VCaP (cell line): ENCODE measurements around the gene FAM53B.
A peak's percentile ranks its signal among the peaks of the same experiment; 100 is the strongest.

ENCODE experiments used
- H3K27ac ChIP-seq: fragments of 450-650 bp; 2 replicates; pipeline ENCODE4 v1.5.1; 2017
- TF ChIP-seq, protein P1 (sequence below): fragments of 450-650 bp; conservative IDR thresholded peaks from 2 replicates; pipeline ENCODE4 v1.5.1; 2017; ENCODE audit warnings: mild to moderate bottlenecking, moderate library complexity

FAM53B gene

DNA sequence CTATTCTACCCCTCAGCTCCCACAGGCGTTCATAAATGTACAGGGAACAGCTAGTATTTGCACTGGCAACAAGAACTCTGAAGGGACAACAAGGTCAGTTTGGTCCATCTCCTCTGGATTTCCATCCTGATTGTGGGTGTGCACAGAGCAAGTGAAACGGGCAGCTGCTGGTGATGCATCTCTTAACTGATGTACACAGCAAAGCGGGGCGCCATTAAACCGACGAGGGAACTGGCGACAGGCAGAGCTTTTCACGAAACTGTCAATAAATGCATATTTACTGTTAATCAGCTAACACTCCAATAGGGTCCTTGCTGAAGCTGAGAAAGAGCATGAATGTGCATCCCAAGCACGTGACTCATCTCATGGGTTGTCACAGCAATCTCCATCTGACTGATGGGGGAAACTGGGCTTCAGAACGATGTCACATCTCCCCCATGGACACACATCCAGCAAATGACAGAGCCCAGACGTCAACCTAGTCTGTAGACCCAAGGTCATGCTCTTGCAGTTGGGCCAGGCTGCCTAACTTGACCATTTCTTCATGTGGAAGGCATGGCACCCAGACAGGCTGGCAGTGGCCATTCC, 54.2 kb downstream of the FAM53B start:
- TF ChIP-seq, protein P1, sequence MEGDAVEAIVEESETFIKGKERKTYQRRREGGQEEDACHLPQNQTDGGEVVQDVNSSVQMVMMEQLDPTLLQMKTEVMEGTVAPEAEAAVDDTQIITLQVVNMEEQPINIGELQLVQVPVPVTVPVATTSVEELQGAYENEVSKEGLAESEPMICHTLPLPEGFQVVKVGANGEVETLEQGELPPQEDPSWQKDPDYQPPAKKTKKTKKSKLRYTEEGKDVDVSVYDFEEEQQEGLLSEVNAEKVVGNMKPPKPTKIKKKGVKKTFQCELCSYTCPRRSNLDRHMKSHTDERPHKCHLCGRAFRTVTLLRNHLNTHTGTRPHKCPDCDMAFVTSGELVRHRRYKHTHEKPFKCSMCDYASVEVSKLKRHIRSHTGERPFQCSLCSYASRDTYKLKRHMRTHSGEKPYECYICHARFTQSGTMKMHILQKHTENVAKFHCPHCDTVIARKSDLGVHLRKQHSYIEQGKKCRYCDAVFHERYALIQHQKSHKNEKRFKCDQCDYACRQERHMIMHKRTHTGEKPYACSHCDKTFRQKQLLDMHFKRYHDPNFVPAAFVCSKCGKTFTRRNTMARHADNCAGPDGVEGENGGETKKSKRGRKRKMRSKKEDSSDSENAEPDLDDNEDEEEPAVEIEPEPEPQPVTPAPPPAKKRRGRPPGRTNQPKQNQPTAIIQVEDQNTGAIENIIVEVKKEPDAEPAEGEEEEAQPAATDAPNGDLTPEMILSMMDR: no peak
- H3K27ac ChIP-seq: peak overlapping the region; percentile 84

DNA sequence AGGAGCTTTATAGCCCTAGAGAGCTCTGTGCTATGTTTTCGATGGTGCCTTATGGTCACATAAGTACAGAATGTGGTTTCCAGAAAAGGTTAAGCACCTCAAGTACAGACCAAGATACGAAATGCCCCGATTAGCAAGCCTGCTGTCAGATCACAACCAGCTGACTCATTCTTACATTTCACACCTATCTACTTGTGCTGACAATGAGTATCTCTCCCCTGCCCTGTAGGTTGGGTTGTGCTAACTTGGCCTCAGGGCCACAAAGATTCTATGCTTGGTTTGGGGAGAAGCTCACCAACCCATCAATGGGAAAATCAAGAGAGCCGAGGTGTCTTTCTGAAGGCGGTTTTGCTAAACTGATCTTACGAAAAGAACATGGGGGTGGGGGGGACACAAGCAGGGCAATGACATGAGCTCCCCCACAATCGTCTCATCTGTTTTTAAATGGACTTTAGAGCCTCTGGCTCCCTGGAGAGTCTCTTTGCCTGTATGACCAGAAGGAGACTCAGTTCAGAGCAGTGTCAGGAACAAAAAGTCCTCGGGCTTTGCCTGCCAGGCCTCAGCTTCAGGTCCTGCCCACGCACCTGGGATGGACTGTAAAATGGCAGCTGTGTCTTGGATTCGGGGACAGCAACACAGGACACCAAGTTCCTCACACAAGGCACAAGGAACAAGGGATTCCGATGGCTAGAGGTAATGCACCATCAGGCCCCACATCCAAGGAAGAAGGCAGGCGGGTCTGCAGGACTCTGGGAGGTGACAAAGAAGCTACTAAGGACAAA, 55.1 kb downstream of the FAM53B start:
- peak overlapping the region; percentile 84 for H3K27ac ChIP-seq
- TF ChIP-seq, protein P1: no peak

DNA sequence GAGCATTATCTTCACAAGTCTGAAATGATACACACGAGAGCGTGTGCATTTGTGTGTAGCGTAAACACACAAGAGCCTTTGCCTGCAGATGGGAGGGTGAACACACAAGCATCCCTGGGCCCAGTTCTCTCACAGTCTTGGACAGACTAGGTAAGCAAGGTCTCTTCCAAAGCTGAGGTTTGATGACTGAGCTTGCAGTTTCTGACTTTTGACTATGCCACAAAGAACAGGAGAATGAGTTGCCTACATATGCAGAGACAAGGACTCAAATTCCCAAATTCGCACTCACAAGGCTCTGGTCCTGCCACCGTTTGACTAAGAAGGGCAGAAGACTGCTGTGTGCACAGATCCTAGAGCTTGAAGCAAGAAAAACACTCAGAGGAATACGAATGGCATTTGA, 55.8 kb downstream of the FAM53B start:
- TF ChIP-seq, protein P1: no peak
- H3K27ac ChIP-seq: no peak overlapping the region

DNA sequence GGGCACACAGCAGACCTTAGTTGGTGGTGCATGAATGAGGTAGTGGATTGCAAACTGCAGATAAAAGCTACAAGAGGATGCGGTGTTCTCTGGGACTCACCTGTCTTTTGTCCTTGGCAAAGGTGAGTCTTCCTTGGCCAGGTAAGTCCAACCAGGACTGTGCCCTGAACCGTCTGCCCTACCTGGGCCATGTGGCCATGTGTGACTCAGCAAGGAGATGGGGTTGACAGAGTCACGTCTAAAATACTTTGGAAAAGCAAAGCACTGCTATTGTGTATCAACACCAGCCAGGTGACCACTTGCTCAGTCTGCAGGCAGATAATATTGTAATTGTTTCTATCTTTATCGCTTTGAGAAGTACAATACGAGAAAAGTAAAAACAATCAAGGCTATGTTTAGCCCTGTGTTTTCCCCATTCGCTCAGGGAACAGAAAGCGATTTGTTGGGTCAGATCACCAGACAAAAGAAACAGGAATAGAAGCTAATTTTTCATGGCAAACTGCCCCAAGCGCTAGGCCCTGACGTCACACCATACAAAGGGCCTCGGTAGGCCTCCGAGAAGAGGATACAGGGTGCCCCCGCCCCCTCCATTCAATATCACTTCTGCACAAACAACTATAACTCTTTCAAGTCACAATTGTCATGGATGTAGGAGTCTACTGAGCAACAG, 57.3 kb downstream of the FAM53B start:
- TF ChIP-seq, protein P1: no peak
- peak overlapping the region; percentile 52 for H3K27ac ChIP-seq

DNA sequence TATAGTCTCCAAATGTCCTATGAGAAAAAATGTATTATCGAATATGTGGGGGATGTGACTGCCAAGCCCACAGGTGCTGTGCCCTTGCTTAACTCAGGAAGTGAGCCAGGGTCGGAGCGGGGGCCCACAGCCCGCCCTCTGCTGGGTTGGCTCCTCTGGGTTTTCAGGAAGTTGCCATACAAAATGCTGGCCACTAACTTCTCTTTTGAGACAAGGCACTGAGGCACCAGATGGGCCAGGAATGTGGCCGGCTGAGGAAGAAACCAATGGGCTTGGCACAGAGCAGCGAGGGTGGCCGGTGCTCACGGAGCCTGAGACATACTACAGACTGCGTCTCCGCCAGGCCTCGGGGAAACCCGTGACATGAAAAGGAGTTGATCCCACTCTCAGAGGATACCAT, 58.9 kb downstream of the FAM53B start:
- TF ChIP-seq, protein P1: no peak
- peak overlapping the region; percentile 52 for H3K27ac ChIP-seq

DNA sequence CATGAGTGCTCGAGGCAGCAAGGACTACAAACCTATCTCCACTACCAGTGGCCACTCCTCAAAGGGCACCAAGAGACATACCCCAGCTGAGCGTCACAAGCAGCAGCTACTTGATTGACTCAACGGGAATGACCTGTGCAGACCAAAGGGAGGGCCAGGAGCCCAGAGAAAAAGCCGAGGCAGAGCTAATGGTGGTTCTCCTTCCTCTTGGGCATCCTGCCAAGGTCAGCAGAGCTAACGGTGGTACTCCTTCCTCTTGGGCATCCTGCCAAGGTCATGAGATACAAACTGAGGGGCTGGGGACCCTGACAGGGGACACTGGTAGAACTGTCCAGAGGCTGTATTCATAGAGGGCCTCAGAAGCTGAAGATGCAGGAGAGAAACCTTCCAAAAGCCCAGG, 60.4 kb downstream of the FAM53B start:
- TF ChIP-seq, protein P1: no peak
- H3K27ac ChIP-seq: no peak overlapping the region; the same call in 1 of the 2 replicates

DNA sequence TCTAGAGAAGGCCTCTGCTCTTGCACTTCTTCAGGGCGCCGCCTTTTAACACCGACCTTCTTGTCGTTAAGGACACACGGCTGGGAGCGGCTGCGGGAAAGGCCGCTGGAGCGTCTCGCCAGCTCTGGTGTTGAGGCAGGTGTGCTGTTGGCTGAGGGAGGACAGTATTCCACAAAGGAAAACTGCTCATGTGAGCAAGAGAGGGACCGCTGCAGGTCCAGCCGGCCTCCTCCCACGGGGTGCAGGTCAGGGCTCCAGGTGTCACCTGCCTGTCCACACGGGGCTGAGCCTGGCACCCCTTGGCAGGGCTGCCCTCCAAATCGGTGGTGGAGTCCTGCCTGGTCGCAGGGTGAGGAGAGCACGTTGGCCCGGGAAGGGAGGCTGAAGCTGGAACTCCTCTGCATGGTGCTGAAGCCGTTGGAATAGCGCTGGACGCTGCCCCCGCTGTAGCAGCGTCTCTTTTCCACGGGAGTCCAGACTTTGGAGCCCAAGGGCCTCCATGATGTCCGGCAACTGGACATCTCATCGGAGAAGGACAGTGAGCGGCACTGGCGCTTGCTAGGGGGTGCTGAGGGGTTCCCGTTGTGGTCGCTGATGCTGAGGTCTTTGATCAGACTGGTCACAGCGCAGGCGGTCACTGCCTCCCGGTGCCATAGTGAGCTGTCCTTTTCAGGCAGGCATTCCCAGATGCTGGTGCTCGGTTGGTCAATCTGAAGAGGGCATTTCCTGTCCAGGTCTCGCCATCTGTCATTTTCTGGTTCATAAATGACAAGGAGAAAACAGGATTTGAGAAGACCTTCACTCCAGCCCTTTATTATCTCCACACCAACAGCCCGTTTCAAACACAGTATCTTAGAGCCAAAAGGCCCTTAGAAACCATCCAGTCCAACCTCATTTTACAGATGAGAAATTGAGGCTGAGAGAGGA, 62.3 kb downstream of the FAM53B start:
- H3K27ac ChIP-seq: no peak overlapping the region
- TF ChIP-seq, protein P1: no peak
